Stimulated activated CD4-positive, alpha-beta T cell treated with anti-CD3 and anti-CD28 coated beads, Interleukin-4, amount 100 ng/mL, for 1 hour (primary cell): ENCODE measurements around the gene UBN1.
"Not testable (repeated sequence)": the region's sequence is repeated elsewhere in the genome, so short reads cannot be mapped to it uniquely, and the experiment has no call there.

Source experiments
- DNase-seq: peaks from one replicate; pipeline ENCODE4 v3.0.0-alpha.2; 2020

UBN1 gene

GRCh38 chr16:4890686-4891085 lies 43.4 kb downstream of the UBN1 start:
- no peak for DNase-seq

DNA sequence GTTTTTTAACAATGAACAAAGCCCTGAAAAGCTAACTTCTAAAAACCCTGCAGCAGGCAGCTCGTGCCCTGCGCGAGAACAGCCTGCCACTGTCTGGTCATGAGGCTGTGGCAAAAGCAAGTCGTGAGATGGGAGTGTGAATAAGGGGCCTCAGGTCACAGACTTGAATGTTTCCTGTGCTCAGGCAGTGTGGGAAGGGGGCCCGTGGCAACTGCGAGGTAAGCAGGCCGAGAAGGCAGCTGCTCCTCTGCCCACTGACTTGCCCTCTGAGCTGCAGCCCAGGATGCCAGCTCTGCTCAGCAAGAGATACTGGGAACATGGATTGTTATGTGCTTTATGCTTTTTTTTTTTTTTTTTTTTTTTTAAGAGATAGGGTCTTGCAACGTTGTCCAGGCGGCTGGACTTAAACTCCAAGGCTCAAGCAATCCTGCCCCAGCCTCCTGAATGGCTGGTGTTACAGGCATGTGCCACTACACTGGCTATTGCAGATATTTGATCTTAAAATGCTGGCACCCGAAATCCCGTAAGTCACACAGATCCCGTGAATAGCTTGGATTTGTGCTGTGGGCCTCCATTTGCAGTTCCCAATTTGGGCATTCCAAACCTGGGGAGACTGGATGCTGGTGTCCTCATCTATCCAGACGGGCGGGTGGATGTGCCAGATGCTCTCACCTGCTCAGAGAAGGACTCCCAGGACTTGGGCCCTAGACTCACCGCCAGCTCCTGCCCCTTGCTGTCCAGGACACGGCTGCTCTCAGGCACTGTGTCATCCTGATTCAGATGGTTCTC lies 44.0 kb downstream of the UBN1 start:
- DNase-seq = no peak

DNA sequence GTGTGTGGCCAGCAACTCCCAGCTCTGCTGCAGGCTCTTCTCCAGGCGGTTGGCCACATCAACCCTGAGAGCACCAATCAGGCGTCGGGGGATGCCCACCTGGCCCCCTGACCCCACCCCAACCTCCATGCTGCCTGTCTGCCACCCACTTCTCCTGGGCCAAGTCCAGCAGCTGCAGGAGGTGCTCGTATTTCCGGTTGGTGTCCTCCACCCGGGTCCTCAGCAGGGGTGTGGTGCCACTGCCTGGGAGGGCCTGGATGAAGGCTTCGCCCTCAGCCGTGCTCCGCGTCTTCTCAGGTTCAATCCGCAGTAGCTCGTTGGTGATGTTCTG lies 44.6 kb downstream of the UBN1 start:
- no peak for DNase-seq

GRCh38 chr16:4892361-4893102 lies 45.3 kb downstream of the UBN1 start:
- no peak for DNase-seq

DNA sequence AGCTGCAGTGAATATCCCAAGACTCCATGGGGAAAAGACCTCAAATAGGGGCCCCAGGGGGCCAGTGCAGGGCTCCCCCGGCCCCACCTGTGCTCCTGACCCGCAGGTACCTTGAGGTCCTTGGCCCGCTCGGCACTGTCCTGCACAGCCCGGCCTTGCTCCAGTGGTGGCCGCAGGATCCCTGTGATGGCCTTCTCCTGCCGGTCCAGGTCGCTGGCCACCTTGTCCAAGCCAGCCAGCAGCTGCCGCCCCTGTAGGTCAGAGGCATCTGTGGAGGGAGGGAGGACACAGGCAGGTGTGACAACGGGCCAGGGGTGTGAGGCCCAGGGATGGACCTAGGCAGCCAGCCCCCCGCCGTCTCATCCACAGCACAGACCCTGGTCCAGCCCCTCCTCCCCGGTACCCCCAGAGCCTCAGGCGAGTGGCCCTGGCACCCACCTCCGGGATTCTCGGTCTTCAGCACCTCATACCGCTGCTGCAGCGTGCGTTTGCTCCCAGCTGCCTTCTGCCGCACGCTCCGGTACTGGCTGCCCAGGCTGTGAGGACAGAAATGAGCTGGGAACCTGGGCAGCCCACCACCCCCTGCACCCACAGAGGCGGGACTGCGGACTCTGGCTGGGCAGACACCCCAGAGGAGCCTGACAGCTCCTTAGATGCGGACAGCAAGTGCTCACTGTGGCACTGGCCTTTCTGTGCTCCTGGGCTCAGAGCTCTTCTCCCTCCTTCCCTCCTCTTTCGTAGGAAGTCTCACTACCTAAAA lies 46.0 kb downstream of the UBN1 start:
- no peak for DNase-seq

DNA sequence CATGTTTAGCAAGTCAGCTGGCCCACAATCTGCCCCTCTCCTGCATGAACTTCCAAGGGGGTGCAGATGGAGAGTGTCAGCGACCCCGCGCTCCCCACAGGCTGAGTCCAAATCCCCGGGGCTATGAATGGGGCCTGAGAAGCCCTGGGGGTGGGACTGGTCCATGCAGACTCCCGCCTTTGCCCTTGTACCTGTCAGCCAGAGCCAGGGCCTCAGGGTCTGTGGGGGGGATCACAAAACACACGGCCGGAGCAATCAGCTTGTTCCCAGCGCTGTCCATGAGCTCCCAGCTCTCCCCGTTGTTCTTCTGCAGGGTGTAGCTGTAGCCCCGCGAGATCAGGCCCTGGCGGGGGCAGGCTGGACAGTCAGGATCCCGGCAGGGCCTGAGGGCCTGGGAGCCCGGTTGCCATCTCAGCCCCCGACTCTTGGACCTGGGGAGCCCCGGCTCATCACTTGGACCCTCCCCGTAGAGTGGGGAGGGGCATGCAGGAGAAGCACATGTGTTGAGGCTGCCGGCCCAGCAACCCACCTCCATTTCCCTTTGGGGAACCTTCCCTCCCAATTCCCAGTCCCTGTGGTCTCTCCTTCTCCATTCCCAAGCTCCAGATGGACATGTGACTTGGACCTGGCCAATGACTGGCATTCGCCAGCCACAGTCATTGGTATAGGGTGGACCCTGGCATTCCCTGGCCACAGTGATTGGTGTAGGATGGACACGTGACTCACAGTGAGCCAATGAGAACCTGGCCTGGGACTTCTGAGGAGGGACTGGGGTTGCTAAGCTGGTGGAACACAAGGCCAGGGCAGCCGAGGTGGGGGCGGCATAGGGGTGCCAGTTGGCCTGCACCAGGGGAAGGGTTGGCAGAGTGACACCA lies 47.2 kb downstream of the UBN1 start:
- no peak for DNase-seq

DNA sequence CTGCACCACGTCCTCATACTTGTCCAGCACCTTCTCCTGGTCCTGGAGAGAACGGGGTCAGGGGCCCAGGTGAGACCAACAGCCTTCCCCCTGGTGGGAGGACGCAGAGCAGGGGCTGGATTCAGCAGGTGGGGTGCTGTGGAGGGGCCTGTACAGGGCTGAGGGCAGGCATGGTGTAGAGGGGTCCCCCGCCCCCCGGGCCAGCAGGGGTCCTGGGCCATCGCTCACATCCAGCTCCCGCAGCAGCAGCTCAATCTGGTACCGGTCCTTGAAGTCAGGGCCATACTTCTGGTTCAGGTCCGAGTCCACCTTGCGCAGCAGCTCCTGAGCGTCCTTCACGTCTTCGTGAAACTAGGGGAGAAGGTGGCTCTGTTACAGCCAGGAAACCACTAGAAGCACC lies 48.1 kb downstream of the UBN1 start:
- DNase-seq = no peak

DNA sequence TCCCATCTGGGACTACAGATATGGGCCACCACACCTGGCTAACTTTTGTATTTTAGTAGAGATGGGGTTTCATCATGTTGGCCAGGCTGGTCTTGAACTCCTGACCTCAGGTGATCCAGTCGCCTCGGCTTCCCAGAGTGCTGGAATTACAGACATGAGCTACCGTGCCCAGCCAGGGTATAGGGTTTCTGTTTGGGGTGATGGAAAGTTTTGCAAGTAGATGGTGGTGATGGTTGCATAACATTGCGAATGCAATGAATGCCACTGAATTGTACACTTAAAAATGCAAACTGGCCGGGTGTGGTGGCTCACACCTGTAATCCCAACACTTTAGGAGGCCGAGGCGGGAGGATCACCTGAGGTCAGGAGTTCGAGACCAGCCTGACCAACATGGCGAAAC lies 49.5 kb downstream of the UBN1 start:
- DNase-seq = not testable (repeated sequence)

DNA sequence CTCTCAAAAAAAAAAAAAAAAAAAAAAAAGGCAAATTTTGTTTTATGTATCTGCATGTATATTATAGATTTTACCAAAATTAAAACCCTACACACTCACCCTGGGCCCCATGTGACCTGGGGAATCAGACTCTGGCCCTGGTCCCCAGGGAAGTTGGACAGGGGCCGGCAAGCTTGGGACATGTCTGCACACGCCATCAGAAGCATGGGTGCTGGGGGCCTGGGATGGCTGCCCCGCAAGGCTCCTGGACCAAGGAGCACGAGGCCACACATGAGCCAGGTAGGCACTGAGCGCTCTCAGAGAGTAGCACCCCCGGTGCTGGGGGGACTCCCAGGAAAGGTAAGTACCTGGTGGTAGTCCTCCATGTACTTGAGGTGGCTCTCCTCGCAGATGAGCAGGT lies 50.0 kb downstream of the UBN1 start:
- no peak for DNase-seq

- no peak for DNase-seq
These were observed 51.7 kb downstream of the UBN1 start for GRCh38 chr16:4898811-4899473.

- DNase-seq = no peak
These were observed 52.2 kb downstream of the UBN1 start for GRCh38 chr16:4899474-4899846.

GRCh38 chr16:4900036-4900435 lies 52.8 kb downstream of the UBN1 start:
- DNase-seq = no peak

DNA sequence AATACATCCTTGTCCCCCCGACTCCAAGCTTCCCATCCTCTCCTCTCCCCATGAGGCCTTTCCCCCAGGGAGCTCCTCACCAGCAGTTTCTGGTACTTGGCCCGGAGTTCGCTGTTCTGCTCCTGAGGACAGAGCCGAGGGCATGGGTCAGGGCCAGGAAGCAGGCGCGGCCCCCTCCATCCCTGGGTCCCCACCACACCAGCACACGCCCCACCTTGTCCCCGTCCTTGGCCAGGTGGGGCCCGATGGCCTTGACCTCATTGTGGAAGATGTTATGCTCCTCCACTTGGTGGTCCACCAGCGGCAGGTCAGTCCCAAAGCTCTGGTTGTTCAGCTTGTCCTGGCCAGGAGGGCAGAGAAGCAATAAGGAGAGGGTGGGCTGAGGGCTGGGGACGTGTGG lies 53.5 kb downstream of the UBN1 start:
- no peak for DNase-seq

- no peak for DNase-seq
These were observed 54.8 kb downstream of the UBN1 start for GRCh38 chr16:4902038-4902437.

DNA sequence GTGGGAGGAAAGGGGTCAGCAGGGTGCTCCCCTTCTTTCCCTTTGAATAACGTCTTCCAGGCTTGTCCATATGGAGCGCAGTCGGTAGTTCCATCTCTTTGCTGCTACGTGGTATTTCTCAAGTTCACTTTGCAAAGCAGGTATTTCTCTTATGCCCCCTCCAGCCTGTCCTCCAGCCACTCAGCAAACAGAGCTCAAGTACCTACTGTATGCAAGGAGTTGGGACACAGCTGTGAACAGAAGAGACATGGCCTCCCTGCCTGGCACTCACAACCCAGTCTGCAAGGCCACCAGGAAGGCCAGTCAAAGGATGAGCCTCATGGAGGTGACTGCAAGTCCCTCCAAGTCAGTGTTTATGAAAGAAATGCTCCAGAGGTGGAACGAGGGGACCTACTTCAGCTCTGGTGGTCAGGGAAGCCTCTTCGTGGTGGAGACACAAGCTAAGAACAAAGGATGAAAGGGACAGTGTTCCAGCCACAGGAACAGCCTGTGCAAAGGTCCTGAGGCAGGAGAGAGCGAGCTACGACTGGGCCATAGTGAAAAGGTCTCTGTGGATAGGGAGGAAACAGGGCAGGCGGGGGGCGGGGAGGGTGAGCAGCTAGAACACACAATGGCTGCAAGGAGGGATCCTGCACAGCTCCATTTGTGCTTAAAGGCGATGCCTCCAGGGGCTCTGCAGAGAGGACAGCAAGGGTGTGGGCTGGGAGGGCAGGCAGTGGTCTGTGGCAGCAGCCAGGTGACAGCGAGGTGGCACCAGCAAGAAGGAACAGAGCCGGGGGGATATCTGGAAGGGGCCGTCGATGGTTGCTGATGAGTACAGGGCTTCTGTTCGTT lies 57.0 kb downstream of the UBN1 start:
- no peak for DNase-seq

- DNase-seq = no peak
These were observed 57.8 kb downstream of the UBN1 start for GRCh38 chr16:4904942-4905615.

DNA sequence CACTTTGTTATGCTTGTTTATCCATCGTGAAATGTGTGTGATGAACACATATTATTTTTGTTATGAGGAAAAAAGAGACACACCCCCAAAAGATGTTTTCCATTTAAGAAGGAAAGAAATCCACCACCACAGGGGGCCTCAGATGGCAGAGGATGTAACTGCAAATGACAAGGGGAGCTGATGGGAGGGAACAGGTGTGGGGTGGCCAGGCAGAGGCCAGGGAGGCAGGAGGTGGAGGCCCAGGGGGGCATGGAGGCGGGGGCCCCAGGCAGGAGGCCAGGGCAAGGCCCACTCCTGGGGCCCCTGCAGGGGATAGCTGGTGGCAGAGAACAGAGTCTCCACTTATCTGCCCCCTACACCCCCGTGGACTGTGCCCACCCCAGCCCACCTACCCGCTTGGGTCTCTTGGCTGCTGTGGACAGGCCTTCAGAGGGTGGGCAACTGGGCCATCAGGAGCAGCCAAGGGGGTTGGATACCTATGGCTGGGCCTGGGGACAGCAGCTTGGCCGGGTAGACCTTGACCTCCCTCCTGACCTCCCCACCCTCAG lies 61.6 kb downstream of the UBN1 start:
- no peak for DNase-seq

DNA sequence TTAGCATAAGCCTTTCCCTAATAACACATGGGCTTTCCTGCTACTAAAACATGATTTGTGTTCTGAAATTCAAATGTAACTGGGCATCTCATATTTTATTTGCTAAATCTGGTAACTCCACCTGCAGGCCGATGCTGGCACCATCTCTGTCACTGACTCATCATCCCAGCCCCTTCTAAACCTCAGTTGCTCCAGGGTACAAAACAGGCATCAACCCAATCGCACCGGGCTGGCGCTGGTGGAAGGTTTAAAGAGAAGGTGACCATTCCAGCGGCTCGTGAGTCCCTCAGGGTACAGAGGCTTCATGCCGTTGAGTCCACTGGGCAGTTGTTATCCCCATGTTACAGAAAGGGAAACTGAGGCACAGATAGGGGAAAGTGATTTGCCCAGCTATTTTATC lies 62.5 kb downstream of the UBN1 start:
- no peak for DNase-seq

- DNase-seq = no peak
These were observed 63.5 kb downstream of the UBN1 start for GRCh38 chr16:4910828-4911227.

GRCh38 chr16:4911970-4912386 lies 64.7 kb downstream of the UBN1 start:
- no peak for DNase-seq
